8988T (cell line): ENCODE measurements around the gene CABYR.

Source experiments
- DNase-seq: peaks from one replicate; pipeline ENCODE4 v3.0.0; 2011

The CABYR gene, protein sequence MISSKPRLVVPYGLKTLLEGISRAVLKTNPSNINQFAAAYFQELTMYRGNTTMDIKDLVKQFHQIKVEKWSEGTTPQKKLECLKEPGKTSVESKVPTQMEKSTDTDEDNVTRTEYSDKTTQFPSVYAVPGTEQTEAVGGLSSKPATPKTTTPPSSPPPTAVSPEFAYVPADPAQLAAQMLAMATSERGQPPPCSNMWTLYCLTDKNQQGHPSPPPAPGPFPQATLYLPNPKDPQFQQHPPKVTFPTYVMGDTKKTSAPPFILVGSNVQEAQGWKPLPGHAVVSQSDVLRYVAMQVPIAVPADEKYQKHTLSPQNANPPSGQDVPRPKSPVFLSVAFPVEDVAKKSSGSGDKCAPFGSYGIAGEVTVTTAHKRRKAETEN

GRCh38 chr18:24138789-24139616, at the start of gene CABYR:
TSS of gene CABYR (plus strand) at chr18:24139062. CDS start at chr18:24143115, 4,053 bp downstream.
- peak; percentile 76 for DNase-seq

DNA sequence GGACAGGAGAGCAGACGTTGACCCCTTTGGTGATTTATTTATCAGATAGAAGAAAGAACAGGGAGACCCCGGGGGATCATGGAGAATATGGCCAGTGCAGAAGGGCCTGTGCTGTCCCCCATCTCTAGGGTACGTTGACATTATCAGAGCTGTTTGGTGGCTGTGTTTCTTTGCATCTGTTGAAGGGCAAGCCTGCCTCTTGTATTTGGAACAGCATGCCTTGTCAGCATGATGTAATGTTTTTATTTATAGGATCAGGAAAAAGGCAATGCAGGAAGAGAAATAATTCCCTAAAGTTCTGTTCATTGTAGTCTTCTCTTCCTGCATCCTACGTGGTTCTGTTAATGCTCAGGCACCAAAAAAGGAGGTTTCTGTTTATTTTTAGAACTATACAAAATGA, 49.8 kb upstream of the CABYR start:
- DNase-seq: no peak

- no peak for DNase-seq
Observed at GRCh38 chr18:24089515-24090337, 49.1 kb upstream of the CABYR start.

DNA sequence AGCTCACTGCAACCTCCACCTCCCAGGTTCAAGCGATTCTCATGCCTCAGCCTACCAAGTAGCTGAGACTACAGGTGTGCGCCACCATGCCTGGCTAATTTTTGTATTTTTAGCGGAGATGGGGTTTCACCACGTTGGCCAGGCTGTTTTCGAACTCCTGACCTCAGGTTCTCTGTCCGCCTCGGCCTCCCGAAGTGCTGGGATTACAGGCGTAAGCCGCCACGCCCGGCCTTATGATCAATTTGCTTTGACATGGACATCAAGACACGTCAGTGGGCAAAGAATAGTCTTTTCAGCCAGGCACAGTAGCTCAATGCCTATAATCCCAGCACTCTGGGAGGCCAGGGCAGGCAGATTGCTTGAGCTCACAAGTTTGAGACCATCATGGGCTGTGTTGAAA, 48.0 kb upstream of the CABYR start:
- DNase-seq: no peak

GRCh38 chr18:24094561-24094960, 44.3 kb upstream of the CABYR start:
- no peak for DNase-seq

DNA sequence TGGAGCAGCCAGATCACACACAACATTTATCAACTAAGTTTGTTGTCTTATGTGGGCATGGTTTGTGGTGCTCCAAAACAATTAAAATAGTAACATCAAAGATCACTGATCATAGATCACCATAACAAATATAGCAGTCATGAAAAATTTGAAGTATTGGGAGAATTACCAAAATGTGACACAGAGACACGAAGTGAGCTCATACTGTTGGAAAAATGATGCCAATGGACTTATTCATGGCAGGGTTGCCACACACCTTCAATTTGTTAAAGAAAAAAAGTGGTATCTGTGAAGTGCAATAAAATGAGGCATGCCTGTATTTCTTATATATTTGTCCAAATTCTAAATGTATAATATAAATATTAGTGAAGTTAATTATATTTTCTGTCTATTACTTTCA, 42.9 kb upstream of the CABYR start:
- no peak for DNase-seq

GRCh38 chr18:24103320-24104021, 35.4 kb upstream of the CABYR start:
- no peak for DNase-seq

DNA sequence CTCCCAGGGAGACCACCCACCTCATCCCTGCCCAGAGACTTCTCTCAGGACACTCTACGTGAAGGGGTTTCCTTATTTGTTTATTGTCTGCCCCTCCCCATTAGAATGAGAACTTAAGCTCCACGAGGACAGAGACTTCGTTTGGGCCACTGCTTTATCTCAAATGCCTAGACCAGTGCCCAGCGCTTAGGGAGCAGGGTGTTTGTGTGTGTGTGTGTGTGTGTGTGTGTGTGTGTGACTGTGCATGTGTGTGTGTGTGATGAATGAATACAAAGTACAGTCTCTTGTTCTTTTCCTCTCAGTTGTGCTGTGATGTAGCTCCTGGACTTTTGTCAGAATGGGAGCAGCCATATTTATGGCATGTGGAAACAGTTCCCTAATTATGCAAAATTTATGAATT, 34.4 kb upstream of the CABYR start:
- no peak for DNase-seq

- no peak for DNase-seq
Observed at GRCh38 chr18:24108641-24109040, 30.2 kb upstream of the CABYR start.

DNA sequence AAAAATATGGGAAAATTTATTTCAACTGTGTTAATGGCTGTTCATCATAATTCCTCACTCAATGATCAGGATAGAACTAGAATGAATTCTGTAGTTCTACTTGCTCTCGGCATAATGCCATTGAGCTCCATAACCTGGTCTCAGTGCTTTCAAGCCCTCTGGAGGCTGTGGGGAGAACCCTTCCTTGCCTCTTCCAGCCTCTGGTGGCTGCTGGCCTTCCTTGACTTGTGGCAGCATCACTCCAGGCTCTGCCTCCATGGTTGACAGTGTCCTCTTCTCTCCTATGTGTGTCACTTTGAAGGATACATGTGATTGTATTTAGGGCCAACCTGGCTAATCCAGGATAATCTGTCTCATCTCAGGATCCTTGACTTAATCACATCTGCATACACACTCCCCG, 26.9 kb upstream of the CABYR start:
- DNase-seq: no peak

DNA sequence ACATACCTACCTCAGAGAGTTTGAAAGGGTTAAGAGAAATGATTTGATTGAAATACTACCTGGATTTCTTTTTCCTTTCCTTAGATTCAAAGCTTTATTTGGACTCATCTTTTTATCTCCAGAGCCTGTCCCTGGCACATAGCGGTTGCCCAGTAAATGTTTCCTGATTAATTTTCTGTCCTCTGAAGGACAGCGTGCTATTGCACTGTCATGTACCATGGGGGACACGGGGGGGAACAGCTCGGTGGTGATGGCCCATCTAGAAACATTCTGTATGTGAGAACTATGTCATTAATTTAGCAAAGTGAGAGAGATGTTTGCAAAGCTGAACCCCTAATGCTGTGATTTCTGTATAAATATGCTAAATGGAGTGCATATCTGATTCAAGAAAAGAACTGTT, 26.4 kb upstream of the CABYR start:
- DNase-seq: no peak

- no peak for DNase-seq
Observed at GRCh38 chr18:24112874-24113615, 25.8 kb upstream of the CABYR start.

DNA sequence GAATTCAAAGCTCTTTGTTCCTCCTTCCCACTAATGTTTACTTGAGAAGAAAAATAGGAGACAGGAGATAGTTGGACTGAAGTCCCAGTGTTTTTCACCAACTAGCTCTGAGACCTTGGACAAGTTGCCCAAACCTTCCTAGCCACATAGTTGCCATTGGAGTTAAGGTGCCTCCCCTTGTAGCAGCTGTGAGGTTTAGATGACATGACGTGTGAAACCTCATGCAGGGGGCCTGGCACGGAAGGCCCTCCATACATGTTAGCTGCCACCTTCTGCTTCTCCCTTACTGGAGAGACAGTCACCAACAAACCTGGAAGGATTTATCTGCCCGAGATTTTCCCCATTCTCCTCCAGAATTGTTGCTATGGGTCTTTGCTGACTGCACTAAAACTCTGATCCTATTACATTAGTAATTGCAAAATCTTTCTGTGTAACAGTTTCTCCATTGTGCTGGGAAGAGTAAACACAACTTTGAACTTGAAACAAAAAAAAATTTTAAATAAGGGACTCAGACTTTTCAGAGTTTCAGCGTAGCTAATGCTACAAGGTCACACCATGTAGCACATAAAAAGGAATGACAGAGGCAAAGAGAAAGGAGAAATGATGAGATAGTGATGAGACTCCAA, 23.8 kb upstream of the CABYR start:
- DNase-seq: no peak

DNA sequence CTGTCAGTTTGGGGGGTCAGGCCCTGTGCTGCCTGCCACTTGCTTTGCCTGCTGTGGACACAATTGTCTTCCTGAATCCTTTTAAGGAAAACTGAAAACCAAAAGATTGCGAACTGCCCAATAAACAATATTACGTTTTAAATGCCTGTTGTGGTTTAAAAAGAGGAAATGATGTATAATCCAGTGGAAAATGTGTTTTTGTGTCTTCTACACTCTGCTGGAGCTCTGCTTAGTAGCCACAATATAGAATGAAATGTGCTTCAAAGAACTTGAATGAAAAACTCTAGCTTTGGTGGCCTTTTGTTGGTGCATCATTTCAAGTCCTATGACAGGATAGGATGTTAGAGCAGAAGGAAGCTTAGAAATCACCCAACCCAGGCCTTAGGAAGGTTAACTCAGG, 23.2 kb upstream of the CABYR start:
- no peak for DNase-seq

DNA sequence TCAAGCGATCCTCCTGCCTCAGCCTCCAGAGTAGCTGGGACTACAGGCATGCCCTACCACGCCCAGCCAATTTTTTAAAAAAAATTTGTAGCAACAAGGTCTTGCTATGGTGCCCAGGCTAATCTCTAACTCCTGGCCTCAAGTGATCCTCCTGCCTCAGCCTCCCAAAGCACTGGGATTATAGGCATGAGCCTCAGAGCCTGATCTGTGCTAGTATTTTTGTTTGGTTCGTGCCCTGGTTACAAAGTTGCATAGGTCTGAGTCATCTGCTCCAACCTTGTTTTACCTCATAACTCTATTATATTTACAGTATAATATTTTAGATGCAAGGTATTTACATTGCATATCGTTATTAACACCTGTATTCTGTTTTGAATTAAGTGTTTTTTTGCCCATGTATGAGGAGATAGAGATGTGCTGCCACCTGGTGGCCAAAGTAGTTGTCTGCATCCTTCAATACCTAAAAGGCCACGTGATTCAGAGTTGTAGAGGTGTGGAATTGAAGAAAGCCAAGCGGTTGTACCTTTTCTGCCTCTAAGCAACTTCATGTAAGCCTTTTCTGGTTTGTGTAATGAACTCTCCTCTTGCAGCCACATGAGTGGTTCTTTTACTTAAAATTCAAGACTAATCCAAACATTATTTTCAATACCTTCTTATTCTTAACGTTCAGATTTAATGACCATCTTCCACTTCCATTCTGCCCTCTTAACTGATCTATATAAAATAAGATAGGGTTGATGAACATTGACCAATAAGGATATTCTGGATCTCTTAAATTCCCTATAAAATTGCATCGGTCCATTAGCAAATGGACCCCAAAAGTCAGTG, 19.9 kb upstream of the CABYR start:
- DNase-seq: peak; percentile 49

- no peak for DNase-seq
Observed at GRCh38 chr18:24120676-24121075, 18.2 kb upstream of the CABYR start.

DNA sequence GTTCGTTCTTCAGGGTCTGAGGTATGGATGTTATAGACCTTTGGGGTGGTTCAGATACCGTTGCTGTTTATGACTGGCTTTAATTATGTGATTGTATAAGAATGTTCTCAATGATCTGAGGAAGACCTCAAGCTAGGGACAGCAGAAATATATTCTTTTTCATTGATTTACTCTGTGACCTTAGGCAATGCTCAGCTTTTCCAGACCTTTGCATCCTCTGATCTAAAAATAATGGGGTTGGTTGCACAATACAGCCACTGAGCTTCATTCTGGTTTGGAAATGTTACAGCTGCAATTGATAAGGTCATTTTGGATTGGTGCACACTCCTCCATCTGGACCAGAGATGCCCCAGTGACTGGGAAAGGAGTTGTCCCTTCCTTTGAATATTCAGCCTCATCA, 17.2 kb upstream of the CABYR start:
- DNase-seq: no peak

DNA sequence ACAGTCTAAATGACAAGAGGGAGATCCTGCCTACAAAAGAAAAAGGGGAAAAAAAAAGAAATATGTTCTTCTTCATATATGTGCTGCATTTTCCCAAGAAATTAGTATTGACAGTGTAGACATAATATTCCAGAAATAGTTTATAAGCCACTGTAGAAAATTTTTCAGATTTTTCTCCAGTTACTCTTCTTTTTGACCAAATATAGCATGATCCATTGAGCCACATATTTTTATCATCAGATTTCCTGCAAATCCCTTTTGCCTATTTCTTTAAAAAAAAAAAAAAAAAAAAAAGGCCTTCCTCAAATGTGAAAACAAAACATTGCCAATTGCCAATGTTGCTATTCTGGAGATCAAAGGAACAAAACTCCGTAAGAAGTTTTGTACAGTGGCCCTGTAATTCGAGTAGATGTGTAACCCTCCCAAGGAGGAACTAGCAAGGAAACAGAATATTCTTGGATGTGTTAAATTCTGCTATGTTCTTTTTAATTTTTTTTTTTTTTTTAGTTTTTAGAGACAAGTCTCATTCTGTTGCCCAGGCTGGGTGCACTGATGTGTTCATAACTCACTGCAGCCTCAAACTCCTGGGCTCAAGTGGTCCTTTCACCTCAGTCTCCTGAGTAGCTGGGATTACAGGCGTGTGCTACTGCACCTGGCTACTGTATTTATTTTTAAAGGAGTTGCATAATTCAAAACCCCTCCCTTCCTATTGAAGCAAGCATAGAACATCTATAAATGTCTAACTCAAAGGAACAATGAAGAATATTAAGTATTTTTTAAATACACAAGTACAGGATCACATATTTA, 12.5 kb upstream of the CABYR start:
- DNase-seq: no peak

DNA sequence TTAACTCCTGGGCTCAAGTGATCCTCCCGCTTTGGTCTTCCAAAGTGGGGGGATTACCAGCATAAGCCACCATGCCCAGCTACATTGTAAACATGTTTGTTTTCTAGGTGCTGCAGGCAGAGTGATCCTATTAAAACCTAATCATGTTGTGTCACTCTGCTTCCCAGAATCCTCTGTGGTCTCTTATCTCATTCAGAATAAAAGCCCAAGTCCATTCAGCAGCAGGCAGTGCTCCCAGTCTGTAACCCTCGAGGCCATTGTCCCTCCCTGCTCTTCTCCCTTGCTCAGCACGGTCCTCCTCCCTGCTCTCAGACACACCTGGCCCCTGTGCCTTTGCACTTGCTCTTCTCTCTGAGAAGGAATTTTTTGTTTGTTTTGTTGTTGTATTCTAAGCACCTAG, 11.1 kb upstream of the CABYR start:
- DNase-seq: no peak

DNA sequence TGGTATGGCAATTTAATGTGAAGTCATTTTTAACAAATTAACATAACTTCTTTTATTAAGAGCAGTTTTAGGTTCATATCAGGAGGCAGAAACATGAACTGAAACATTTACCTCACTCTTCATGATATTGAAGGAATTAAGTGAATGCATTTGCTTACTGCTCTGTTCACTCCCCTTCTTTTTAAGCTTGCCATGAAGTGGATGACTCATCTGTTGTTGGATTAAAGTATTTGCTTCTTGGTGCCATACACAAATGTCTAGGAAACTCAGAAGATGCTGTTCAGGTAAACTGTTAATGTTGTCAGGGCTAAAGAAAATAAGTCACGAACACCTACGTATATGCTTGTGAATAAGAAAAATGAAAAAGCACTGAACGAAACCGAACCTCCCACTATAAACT, 10.2 kb upstream of the CABYR start:
- no peak for DNase-seq
